ENCODE data around the gene CLK3.

The CLK3 gene

DNA sequence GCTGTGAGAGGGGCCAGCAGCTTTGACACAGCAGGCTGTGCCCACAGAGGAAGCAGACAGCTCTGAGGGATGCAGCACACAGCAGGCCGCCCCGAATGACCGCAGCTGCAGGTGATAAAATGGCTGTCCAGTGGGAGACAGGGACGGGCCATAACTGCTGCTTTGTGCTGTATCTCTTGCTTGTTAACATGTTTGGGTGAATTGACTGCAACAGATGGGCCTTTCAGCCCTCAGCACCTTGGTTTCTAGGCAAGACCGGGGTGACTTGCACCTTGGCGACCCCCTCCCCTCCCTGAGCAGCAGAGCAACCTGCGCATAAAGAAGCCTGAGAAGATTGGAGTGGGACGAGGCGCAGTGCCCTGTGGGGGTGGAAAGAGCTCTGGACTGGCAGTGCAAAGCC is 36.6 kb upstream of the CLK3 start:
- no peak for DNase-seq (ENCODE audit: low read depth, low spot score)
- in situ Hi-C loops (cut with HindIII; ENCODE audit: low sequenced_read_pairs), result no loop called here
- TF ChIP-seq, protein P1, sequence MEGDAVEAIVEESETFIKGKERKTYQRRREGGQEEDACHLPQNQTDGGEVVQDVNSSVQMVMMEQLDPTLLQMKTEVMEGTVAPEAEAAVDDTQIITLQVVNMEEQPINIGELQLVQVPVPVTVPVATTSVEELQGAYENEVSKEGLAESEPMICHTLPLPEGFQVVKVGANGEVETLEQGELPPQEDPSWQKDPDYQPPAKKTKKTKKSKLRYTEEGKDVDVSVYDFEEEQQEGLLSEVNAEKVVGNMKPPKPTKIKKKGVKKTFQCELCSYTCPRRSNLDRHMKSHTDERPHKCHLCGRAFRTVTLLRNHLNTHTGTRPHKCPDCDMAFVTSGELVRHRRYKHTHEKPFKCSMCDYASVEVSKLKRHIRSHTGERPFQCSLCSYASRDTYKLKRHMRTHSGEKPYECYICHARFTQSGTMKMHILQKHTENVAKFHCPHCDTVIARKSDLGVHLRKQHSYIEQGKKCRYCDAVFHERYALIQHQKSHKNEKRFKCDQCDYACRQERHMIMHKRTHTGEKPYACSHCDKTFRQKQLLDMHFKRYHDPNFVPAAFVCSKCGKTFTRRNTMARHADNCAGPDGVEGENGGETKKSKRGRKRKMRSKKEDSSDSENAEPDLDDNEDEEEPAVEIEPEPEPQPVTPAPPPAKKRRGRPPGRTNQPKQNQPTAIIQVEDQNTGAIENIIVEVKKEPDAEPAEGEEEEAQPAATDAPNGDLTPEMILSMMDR (IDR thresholded peaks at IDR 0.05; ENCODE audit: low read depth, low read length), result no peak
- H3K4me3 ChIP-seq (ENCODE audit: low read depth, low read length), result no peak overlapping the region

- in situ Hi-C loops (cut with HindIII; ENCODE audit: low sequenced_read_pairs), result no loop called here
- TF ChIP-seq, protein P1 (IDR thresholded peaks at IDR 0.05; ENCODE audit: low read depth, low read length), result no peak
- no peak overlapping the region for H3K4me3 ChIP-seq (ENCODE audit: low read depth, low read length)
- DNase-seq (ENCODE audit: low read depth, low spot score), result no peak
Observed at GRCh38 chr15:74580538-74581350, 34.9 kb upstream of the CLK3 start.

- H3K4me3 ChIP-seq (ENCODE audit: low read depth, low read length), result no peak overlapping the region
- TF ChIP-seq, protein P1 (IDR thresholded peaks at IDR 0.05; ENCODE audit: low read depth, low read length), result no peak
- in situ Hi-C loops (cut with HindIII; ENCODE audit: low sequenced_read_pairs), result no loop called here
- no peak for DNase-seq (ENCODE audit: low read depth, low spot score)
Observed at GRCh38 chr15:74584204-74584603, 31.4 kb upstream of the CLK3 start.

GRCh38 chr15:74584779-74585178 is 30.9 kb upstream of the CLK3 start:
- no peak overlapping the region for H3K4me3 ChIP-seq (ENCODE audit: low read depth, low read length)
- TF ChIP-seq, protein P1 (IDR thresholded peaks at IDR 0.05; ENCODE audit: low read depth, low read length), result no peak
- in situ Hi-C loops (cut with HindIII; ENCODE audit: low sequenced_read_pairs), result no loop called here
- no peak for DNase-seq (ENCODE audit: low read depth, low spot score)

DNA sequence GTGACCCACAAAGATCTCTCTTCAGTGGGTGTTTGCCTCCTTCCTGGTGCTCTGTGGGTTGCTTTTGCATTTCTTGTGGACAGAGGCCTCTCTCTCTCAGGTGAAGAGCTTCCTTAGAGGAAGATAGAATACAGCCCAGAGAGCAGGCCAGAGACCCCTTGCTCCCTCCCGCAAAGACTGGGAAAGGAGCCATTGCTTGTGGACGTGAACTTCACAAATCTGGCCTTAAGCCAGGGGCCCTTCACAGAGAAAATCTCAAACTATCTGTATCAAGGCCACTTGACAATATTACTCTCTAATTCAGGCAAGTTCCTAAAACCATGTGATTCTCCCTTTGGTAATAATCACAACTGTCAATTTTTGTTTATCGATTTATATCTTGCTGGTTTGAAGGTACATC is 30.4 kb upstream of the CLK3 start:
- in situ Hi-C loops (cut with HindIII; ENCODE audit: low sequenced_read_pairs), result no loop called here
- no peak overlapping the region for H3K4me3 ChIP-seq (ENCODE audit: low read depth, low read length)
- TF ChIP-seq, protein P1 (IDR thresholded peaks at IDR 0.05; ENCODE audit: low read depth, low read length), result no peak
- no peak for DNase-seq (ENCODE audit: low read depth, low spot score)

DNA sequence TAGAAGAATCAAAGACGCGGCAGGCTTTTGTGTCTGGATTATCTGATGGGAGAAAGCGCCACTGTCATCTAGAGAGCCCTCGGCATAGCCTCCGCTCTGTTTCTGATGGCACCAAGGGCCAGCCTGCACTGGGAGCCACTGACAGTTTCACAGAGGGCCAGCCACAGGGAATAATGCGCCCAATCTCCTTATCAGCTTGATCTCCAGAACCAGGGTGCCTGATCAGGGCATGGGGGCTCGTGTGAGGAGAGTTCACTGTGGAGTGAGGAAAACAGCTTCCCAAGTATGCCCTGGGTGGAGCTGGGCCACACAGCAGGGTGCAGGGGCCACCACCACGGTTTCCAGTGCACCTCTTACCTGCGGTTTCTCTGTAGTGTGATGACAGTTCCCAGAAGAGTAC is 29.8 kb upstream of the CLK3 start:
- no peak for DNase-seq (ENCODE audit: low read depth, low spot score)
- in situ Hi-C loops (cut with HindIII; ENCODE audit: low sequenced_read_pairs), result no loop called here
- no peak overlapping the region for H3K4me3 ChIP-seq (ENCODE audit: low read depth, low read length)
- TF ChIP-seq, protein P1 (IDR thresholded peaks at IDR 0.05; ENCODE audit: low read depth, low read length), result no peak

All from astrocyte of the spinal cord (primary cell).